HepG2 (cell line): ENCODE results near the gene NOTO. TPM values are rescaled to one million over a fixed set of nuclear protein-coding genes. Genes with fewer than 3 reads are reported as not detected.

Experiments used
- ARID2 ChIP-seq: sonication (generic); formaldehyde crosslinking; IDR thresholded peaks from 2 replicates; pipeline ENCODE4 v1.8.1; 2022; ENCODE audit warnings: mild to moderate bottlenecking, missing genetic modification reagents, borderline replicate concordance
- HHEX ChIP-seq: IDR thresholded peaks from 2 replicates; pipeline ENCODE4 v1.6.1; 2016; ENCODE audit warnings: control low read depth
- NR3C1 ChIP-seq: sonication (generic); formaldehyde crosslinking; IDR thresholded peaks from 2 replicates; pipeline ENCODE4 v1.4.0; 2020; ENCODE audit warnings: missing genetic modification reagents
- RARG ChIP-seq: sonication (generic); formaldehyde crosslinking; IDR thresholded peaks from 2 replicates; pipeline ENCODE4 v1.4.0; 2020; ENCODE audit warnings: low read depth, mild to moderate bottlenecking, missing genetic modification reagents
- ZBTB21 ChIP-seq: sonication (generic); formaldehyde crosslinking; IDR thresholded peaks from 2 replicates; pipeline ENCODE4 v1.4.0; 2020; ENCODE audit warnings: missing genetic modification reagents
- ZKSCAN8 ChIP-seq: IDR thresholded peaks from 2 replicates; pipeline ENCODE4 v1.6.1; 2016; ENCODE audit warnings: borderline replicate concordance, missing genetic modification reagents, missing compliant biosample characterization
- ZNF354B ChIP-seq: sonication (generic); formaldehyde crosslinking; IDR thresholded peaks from 2 replicates; pipeline ENCODE4 v1.8.0; 2022; ENCODE audit warnings: mild to moderate bottlenecking, missing genetic modification reagents
- ZSCAN9 ChIP-seq: IDR thresholded peaks from 2 replicates; pipeline ENCODE4 v1.6.1; 2016; ENCODE audit warnings: borderline replicate concordance
- polyA plus RNA-seq, 8 experiments: library from polyadenylated mRNA; depleted of rRNA in 3 of 8; stranded (reverse) in 7 of 8; unstranded in 1 of 8; fragments of >200 nt; fragmentation: Illumina TruSeq in 4 of 8; extraction: Trizol in 4 of 8; gene quantifications; 2 replicates each; pipeline versions ENCODE4 v1.2.1 to v1.2.3, GENCODE V29; 2011 to 2016; ENCODE audit warnings: low read depth in 4 of 8, missing spikeins in 1 of 8, mixed read lengths in 1 of 8; ENCODE audit not compliant: insufficient read depth in 1 of 8
- total RNA-seq, 5 experiments: library from RNA; depleted of rRNA; stranded (reverse); fragments of >200 nt; fragmentation: Illumina TruSeq; extraction: Trizol; gene quantifications; 2 replicates each; pipeline ENCODE4 v1.2.3, GENCODE V29; 2016; ENCODE audit warnings: low read depth in 1 of 5
- TF ChIP-seq, protein P1 (sequence below): sonication (generic); formaldehyde crosslinking; IDR thresholded peaks from 2 replicates; pipeline ENCODE4 v1.4.0; 2020; ENCODE audit warnings: missing genetic modification reagents
- TF ChIP-seq, protein P2 (sequence below): sonication (generic); formaldehyde crosslinking; IDR thresholded peaks from 2 replicates; pipeline ENCODE4 v1.4.0; 2020; ENCODE audit warnings: low read depth, missing genetic modification reagents
- TF ChIP-seq, protein P3 (sequence below): sonication (generic); formaldehyde crosslinking; IDR thresholded peaks from 2 replicates; pipeline ENCODE4 v1.5.1; 2020; ENCODE audit warnings: mild to moderate bottlenecking, missing genetic modification reagents, borderline replicate concordance
- TF ChIP-seq, protein P4 (sequence below): IDR thresholded peaks from 2 replicates; pipeline ENCODE4 v1.4.0; 2020; ENCODE audit warnings: mild to moderate bottlenecking, missing genetic modification reagents

NOTO gene
- total and polyA plus RNA-seq, 2 of the 13 experiments (the other 11 are each of a cell fraction or from before 2014, with no cell fraction given), result not detected

DNA sequence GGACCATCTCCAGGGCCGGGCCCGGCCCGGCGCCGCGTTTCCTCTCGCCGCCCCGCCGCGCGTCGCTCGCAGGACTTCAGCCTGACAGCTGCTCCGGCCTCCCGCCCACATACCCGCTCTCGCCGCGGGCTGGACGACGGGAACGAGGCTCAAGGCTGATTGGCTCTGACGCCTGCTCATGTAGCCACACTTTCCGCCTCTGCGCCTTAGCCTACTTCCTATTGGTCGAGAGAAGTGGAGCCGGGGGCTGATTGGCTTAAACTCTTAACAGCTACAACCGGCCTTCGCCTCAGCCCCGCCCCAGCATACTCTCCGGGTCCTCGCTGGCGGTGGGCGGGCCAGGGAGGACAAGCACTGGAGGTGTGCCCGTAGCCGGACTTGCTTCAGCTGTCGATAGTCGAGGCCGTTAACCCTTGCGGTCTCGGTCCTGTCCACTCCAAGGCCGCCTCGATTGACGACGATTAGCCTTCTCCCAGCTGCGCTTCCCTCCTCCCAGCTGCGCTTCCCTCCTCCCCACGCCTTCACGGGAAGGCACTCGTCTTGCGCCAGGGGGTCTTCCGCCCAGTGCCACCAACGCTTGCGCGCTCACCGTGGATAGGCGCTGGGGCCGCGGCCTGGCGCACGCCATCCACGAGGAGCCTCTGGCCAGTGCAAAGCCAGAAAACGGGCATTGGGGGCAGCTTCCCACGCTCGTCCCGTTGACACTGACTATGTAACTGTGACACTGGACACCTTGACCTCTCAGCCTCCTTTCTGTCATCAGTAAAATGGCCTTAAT lies 31.0 kb downstream of the NOTO start, which contains the start of gene PRADC1 (continued):
- TF ChIP-seq, protein P1, sequence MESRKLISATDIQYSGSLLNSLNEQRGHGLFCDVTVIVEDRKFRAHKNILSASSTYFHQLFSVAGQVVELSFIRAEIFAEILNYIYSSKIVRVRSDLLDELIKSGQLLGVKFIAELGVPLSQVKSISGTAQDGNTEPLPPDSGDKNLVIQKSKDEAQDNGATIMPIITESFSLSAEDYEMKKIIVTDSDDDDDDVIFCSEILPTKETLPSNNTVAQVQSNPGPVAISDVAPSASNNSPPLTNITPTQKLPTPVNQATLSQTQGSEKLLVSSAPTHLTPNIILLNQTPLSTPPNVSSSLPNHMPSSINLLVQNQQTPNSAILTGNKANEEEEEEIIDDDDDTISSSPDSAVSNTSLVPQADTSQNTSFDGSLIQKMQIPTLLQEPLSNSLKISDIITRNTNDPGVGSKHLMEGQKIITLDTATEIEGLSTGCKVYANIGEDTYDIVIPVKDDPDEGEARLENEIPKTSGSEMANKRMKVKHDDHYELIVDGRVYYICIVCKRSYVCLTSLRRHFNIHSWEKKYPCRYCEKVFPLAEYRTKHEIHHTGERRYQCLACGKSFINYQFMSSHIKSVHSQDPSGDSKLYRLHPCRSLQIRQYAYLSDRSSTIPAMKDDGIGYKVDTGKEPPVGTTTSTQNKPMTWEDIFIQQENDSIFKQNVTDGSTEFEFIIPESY (CRISPR knock-in tag), result no peak
- no peak for TF ChIP-seq ZBTB21 (CRISPR knock-in tag)
- TF ChIP-seq NR3C1 (CRISPR knock-in tag), result no peak
- no peak; the same call in 1 of the 2 replicates for TF ChIP-seq ARID2 (CRISPR knock-in tag)
- peak; percentile 45; the same call in 1 of the 2 replicates for TF ChIP-seq HHEX (CRISPR knock-in tag)
- TF ChIP-seq ZKSCAN8, result no peak; the same call in 1 of the 2 replicates
- TF ChIP-seq RARG, result no peak
- 0 out of 2 replicates have a peak, but pooled peaks have one; percentile 15 for TF ChIP-seq ZNF354B (CRISPR knock-in tag)
- TF ChIP-seq, protein P2, sequence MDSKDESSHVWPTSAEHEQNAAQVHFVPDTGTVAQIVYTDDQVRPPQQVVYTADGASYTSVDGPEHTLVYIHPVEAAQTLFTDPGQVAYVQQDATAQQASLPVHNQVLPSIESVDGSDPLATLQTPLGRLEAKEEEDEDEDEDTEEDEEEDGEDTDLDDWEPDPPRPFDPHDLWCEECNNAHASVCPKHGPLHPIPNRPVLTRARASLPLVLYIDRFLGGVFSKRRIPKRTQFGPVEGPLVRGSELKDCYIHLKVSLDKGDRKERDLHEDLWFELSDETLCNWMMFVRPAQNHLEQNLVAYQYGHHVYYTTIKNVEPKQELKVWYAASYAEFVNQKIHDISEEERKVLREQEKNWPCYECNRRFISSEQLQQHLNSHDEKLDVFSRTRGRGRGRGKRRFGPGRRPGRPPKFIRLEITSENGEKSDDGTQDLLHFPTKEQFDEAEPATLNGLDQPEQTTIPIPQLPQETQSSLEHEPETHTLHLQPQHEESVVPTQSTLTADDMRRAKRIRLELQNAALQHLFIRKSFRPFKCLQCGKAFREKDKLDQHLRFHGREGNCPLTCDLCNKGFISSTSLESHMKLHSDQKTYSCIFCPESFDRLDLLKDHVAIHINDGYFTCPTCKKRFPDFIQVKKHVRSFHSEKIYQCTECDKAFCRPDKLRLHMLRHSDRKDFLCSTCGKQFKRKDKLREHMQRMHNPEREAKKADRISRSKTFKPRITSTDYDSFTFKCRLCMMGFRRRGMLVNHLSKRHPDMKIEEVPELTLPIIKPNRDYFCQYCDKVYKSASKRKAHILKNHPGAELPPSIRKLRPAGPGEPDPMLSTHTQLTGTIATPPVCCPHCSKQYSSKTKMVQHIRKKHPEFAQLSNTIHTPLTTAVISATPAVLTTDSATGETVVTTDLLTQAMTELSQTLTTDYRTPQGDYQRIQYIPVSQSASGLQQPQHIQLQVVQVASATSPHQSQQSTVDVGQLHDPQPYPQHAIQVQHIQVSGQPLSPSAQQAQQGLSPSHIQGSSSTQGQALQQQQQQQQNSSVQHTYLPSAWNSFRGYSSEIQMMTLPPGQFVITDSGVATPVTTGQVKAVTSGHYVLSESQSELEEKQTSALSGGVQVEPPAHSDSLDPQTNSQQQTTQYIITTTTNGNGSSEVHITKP (CRISPR knock-in tag), result peak; percentile 54; the same call in 1 of the 2 replicates
- TF ChIP-seq, protein P3, sequence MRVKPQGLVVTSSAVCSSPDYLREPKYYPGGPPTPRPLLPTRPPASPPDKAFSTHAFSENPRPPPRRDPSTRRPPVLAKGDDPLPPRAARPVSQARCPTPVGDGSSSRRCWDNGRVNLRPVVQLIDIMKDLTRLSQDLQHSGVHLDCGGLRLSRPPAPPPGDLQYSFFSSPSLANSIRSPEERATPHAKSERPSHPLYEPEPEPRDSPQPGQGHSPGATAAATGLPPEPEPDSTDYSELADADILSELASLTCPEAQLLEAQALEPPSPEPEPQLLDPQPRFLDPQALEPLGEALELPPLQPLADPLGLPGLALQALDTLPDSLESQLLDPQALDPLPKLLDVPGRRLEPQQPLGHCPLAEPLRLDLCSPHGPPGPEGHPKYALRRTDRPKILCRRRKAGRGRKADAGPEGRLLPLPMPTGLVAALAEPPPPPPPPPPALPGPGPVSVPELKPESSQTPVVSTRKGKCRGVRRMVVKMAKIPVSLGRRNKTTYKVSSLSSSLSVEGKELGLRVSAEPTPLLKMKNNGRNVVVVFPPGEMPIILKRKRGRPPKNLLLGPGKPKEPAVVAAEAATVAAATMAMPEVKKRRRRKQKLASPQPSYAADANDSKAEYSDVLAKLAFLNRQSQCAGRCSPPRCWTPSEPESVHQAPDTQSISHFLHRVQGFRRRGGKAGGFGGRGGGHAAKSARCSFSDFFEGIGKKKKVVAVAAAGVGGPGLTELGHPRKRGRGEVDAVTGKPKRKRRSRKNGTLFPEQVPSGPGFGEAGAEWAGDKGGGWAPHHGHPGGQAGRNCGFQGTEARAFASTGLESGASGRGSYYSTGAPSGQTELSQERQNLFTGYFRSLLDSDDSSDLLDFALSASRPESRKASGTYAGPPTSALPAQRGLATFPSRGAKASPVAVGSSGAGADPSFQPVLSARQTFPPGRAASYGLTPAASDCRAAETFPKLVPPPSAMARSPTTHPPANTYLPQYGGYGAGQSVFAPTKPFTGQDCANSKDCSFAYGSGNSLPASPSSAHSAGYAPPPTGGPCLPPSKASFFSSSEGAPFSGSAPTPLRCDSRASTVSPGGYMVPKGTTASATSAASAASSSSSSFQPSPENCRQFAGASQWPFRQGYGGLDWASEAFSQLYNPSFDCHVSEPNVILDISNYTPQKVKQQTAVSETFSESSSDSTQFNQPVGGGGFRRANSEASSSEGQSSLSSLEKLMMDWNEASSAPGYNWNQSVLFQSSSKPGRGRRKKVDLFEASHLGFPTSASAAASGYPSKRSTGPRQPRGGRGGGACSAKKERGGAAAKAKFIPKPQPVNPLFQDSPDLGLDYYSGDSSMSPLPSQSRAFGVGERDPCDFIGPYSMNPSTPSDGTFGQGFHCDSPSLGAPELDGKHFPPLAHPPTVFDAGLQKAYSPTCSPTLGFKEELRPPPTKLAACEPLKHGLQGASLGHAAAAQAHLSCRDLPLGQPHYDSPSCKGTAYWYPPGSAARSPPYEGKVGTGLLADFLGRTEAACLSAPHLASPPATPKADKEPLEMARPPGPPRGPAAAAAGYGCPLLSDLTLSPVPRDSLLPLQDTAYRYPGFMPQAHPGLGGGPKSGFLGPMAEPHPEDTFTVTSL (CRISPR knock-in tag), result no peak
- no peak; the same call in 1 of the 2 replicates for TF ChIP-seq ZSCAN9 (CRISPR knock-in tag)
- TF ChIP-seq, protein P4, sequence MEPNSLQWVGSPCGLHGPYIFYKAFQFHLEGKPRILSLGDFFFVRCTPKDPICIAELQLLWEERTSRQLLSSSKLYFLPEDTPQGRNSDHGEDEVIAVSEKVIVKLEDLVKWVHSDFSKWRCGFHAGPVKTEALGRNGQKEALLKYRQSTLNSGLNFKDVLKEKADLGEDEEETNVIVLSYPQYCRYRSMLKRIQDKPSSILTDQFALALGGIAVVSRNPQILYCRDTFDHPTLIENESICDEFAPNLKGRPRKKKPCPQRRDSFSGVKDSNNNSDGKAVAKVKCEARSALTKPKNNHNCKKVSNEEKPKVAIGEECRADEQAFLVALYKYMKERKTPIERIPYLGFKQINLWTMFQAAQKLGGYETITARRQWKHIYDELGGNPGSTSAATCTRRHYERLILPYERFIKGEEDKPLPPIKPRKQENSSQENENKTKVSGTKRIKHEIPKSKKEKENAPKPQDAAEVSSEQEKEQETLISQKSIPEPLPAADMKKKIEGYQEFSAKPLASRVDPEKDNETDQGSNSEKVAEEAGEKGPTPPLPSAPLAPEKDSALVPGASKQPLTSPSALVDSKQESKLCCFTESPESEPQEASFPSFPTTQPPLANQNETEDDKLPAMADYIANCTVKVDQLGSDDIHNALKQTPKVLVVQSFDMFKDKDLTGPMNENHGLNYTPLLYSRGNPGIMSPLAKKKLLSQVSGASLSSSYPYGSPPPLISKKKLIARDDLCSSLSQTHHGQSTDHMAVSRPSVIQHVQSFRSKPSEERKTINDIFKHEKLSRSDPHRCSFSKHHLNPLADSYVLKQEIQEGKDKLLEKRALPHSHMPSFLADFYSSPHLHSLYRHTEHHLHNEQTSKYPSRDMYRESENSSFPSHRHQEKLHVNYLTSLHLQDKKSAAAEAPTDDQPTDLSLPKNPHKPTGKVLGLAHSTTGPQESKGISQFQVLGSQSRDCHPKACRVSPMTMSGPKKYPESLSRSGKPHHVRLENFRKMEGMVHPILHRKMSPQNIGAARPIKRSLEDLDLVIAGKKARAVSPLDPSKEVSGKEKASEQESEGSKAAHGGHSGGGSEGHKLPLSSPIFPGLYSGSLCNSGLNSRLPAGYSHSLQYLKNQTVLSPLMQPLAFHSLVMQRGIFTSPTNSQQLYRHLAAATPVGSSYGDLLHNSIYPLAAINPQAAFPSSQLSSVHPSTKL (CRISPR knock-in tag), result peak; percentile 54; the same call in 1 of the 2 replicates
